ENCODE results near the gene GPX8. TPM values are rescaled to one million over a fixed set of nuclear protein-coding genes. Genes with fewer than 3 reads are reported as not detected.

Gene GPX8
- total and polyA plus RNA-seq, 10 of the 15 experiments (the other 5 are each of a cell fraction or from before 2014, with no cell fraction given), result 0.11 TPM; not detected in 9

DNA sequence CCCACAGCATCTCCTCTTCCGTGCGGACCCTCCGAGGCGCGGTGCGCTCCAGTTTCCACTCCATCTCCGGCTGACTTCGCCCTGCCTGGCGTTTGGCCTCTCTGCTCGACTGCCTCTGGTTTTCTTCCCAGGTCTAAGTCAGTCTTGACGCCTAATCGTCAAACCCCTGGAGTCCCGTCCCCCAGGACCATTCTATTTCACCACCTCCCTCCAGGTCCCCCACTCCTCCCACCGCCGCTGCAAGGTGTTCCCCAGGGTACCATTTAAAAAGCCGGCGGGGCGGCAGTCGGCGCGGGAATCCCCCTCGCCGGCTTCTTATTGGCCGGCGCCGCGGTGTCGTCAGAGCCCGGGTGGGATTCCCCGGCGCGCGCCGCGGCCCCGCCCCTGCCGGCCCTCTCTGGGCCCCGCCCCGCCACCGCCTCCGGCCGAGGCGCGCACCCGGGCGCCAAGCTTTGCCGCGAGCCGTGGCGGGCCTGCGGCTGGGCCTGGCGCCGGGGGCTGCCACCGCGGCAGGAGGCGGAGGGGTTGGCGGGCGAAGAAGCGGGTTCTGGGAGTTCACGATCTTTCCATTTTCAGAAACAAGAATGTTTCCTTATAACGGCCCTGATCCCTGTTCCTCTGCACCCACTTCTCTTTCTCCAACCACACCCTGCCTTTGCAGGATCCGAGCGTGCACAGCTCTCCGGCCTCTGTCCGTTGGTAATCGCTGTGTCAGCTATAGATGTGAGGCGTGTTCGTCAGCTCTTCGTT is 13.1 kb downstream of the GPX8 start, which contains the start of gene CDC20B (continued):
- no peak for TF ChIP-seq FOXK2 (IDR thresholded peaks at IDR 0.05)
- TF ChIP-seq, protein P1, sequence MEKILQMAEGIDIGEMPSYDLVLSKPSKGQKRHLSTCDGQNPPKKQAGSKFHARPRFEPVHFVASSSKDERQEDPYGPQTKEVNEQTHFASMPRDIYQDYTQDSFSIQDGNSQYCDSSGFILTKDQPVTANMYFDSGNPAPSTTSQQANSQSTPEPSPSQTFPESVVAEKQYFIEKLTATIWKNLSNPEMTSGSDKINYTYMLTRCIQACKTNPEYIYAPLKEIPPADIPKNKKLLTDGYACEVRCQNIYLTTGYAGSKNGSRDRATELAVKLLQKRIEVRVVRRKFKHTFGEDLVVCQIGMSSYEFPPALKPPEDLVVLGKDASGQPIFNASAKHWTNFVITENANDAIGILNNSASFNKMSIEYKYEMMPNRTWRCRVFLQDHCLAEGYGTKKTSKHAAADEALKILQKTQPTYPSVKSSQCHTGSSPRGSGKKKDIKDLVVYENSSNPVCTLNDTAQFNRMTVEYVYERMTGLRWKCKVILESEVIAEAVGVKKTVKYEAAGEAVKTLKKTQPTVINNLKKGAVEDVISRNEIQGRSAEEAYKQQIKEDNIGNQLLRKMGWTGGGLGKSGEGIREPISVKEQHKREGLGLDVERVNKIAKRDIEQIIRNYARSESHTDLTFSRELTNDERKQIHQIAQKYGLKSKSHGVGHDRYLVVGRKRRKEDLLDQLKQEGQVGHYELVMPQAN (conservative IDR thresholded peaks at IDR 0.05), result peak; percentile 57
- TF ChIP-seq ZNF24 (IDR thresholded peaks at IDR 0.05), result no peak
- no peak for TF ChIP-seq PML (IDR thresholded peaks at IDR 0.05; ENCODE audit: low read length)
- peak; percentile 52; the same call in 1 of the 2 replicates for TF ChIP-seq IKZF1 (conservative IDR thresholded peaks at IDR 0.05)
- TF ChIP-seq ZNF207 (IDR thresholded peaks at IDR 0.05; ENCODE audit: borderline replicate concordance), result no peak
- TF ChIP-seq NBN (IDR thresholded peaks at IDR 0.05), result no peak
- TF ChIP-seq TAF1 (IDR thresholded peaks at IDR 0.05; ENCODE audit: borderline replicate concordance, low read depth, low read length), result no peak
- no peak for TF ChIP-seq CBX3 (IDR thresholded peaks at IDR 0.05; ENCODE audit: borderline replicate concordance, low read depth)
- no peak for TF ChIP-seq IKZF2 (IDR thresholded peaks at IDR 0.05)
- TF ChIP-seq SIN3A (IDR thresholded peaks at IDR 0.05; ENCODE audit: low read depth, low read length), result peak; percentile 66
- TF ChIP-seq, protein P2, sequence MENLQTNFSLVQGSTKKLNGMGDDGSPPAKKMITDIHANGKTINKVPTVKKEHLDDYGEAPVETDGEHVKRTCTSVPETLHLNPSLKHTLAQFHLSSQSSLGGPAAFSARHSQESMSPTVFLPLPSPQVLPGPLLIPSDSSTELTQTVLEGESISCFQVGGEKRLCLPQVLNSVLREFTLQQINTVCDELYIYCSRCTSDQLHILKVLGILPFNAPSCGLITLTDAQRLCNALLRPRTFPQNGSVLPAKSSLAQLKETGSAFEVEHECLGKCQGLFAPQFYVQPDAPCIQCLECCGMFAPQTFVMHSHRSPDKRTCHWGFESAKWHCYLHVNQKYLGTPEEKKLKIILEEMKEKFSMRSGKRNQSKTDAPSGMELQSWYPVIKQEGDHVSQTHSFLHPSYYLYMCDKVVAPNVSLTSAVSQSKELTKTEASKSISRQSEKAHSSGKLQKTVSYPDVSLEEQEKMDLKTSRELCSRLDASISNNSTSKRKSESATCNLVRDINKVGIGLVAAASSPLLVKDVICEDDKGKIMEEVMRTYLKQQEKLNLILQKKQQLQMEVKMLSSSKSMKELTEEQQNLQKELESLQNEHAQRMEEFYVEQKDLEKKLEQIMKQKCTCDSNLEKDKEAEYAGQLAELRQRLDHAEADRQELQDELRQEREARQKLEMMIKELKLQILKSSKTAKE (IDR thresholded peaks at IDR 0.05; ENCODE audit: low read depth, poor library complexity, severe bottlenecking), result no peak
- TF ChIP-seq RELA (IDR thresholded peaks at IDR 0.05; ENCODE audit: borderline replicate concordance, partially characterized antibody), result no peak
- 0 out of 2 replicates have a peak, but pooled peaks have one; percentile 34 for TF ChIP-seq GATAD2B (conservative IDR thresholded peaks at IDR 0.05; ENCODE audit: low read depth)
- TF ChIP-seq NFYB (IDR thresholded peaks at IDR 0.05; ENCODE audit: insufficient read depth, low read depth, low read length), result peak; percentile 69; the same call in 1 of the 2 replicates
- no peak for TF ChIP-seq ZNF384 (IDR thresholded peaks at IDR 0.05; ENCODE audit: borderline replicate concordance, low read depth, low read length)
- no peak for TF ChIP-seq NR2C1 (IDR thresholded peaks at IDR 0.05)
- TF ChIP-seq GABPA (IDR thresholded peaks at IDR 0.05; ENCODE audit: low read depth), result no peak
- TF ChIP-seq CEBPB (IDR thresholded peaks at IDR 0.05; ENCODE audit: borderline replicate concordance in 1 of 2, low read depth in 2 of 2, low read length in 2 of 2), result no peak
- no peak for TF ChIP-seq IRF4 (IDR thresholded peaks at IDR 0.05; ENCODE audit: low read depth, low read length)
- TF ChIP-seq SREBF1 (IDR thresholded peaks at IDR 0.05; ENCODE audit: low read length), result no peak

Measured in GM12878 (cell line).